Astrocyte of the cerebellum (primary cell): ENCODE measurements around the gene ERGIC2.
"Not testable (repeated sequence)": the region's sequence is repeated elsewhere in the genome, so short reads cannot be mapped to it uniquely, and the experiment has no call there.

Source experiments
- DNase-seq: peaks from one replicate; pipeline ENCODE4 v3.0.0-alpha.2; 2011; ENCODE audit warnings: low read depth
- H3K4me3 ChIP-seq: 2 replicates; pipeline ENCODE4 v1.5.1; 2011; ENCODE audit warnings: mild to moderate bottlenecking, low read depth, low read length, moderate library complexity
- CTCF ChIP-seq: IDR thresholded peaks from 2 replicates; pipeline ENCODE4 v1.5.1; 2012; ENCODE audit warnings: low read length, low read depth, moderate library complexity, mild to moderate bottlenecking; ENCODE audit errors: missing control alignments
- in situ Hi-C: cut with HindIII; loops from 2 replicates; pipeline ENCODE4 v1.10.0; 2017; ENCODE audit warnings: low sequenced_read_pairs

Gene ERGIC2

GRCh38 chr12:29398495-29398894 lies 17.5 kb upstream of the ERGIC2 start:
- TF ChIP-seq CTCF: no peak
- in situ Hi-C loops: no loop called here
- H3K4me3 ChIP-seq: no peak overlapping the region
- DNase-seq: no peak

GRCh38 chr12:29396774-29397173 lies 15.8 kb upstream of the ERGIC2 start:
- no peak for DNase-seq
- no peak for TF ChIP-seq CTCF
- in situ Hi-C loops: no loop called here
- H3K4me3 ChIP-seq: no peak overlapping the region

- H3K4me3 ChIP-seq: no peak overlapping the region
- no peak for DNase-seq
- no peak for TF ChIP-seq CTCF
- in situ Hi-C loops: no loop called here
Observed at GRCh38 chr12:29395356-29395755, 14.4 kb upstream of the ERGIC2 start.

GRCh38 chr12:29390419-29390818 lies 9.4 kb upstream of the ERGIC2 start:
- DNase-seq, in situ Hi-C loops, H3K4me3 ChIP-seq: not testable (repeated sequence)

GRCh38 chr12:29389295-29389919 lies 8.4 kb upstream of the ERGIC2 start:
- no peak overlapping the region for H3K4me3 ChIP-seq
- no peak for TF ChIP-seq CTCF
- DNase-seq: no peak
- in situ Hi-C loops: no loop called here

- DNase-seq, in situ Hi-C loops, H3K4me3 ChIP-seq: not testable (repeated sequence)
Observed at GRCh38 chr12:29386084-29386680, 5.2 kb upstream of the ERGIC2 start.

- DNase-seq, H3K4me3 ChIP-seq, in situ Hi-C loops: not testable (repeated sequence)
Observed at GRCh38 chr12:29385194-29385593, 4.2 kb upstream of the ERGIC2 start.

- no peak overlapping the region for H3K4me3 ChIP-seq
- TF ChIP-seq CTCF: no peak
- in situ Hi-C loops: no loop called here
- no peak for DNase-seq
Observed at GRCh38 chr12:29382251-29382650, 1.3 kb upstream of the ERGIC2 start.
